WTC11 (cell line): ENCODE results near the gene FGD3. TPM values are rescaled to one million over a fixed set of nuclear protein-coding genes. Genes with fewer than 3 reads are reported as not detected.

Experiments used
- ATAC-seq: fragments of 200-7000 bp; cut with Tn5 transposase; 2 replicates; pipeline ENCODE4 v1.10.0; 2021; ENCODE audit warnings: mild to moderate bottlenecking, moderate library complexity
- CTCF ChIA-PET: fragments of 300-600 bp; sonication (Branson Sonifier 250); formaldehyde crosslinking; loops from one replicate; lab custom pipeline; 2021; ENCODE audit warnings: antibody characterized with exemption; lab: Charles Lee
- POLR2A ChIA-PET: fragments of 350-600 bp; sonication (Branson Sonifier 250); formaldehyde crosslinking; loops from one replicate; lab custom pipeline; 2021; ENCODE audit warnings: antibody characterized with exemption; lab: Charles Lee
- DNase-seq: peaks from one replicate; pipeline ENCODE4 v3.0.0; 2021; ENCODE audit warnings: low spot score
- H3K27ac Mint-ChIP-seq: 2 replicates; pipeline ENCODE4 v1.8.0; 2021; ENCODE audit warnings: mixed read lengths
- H3K27me3 Mint-ChIP-seq: 2 replicates; pipeline ENCODE4 v1.8.0; 2021; ENCODE audit warnings: low read depth, mild to moderate bottlenecking, moderate library complexity, mixed read lengths
- H3K36me3 Mint-ChIP-seq: 2 replicates; pipeline ENCODE4 v1.8.0; 2021; ENCODE audit warnings: mixed read lengths
- H3K4me1 Mint-ChIP-seq: 2 replicates; pipeline ENCODE4 v1.8.0; 2022; ENCODE audit warnings: mixed read lengths
- H3K4me3 Mint-ChIP-seq: 2 replicates; pipeline ENCODE4 v1.8.0; 2021; ENCODE audit warnings: mild to moderate bottlenecking, moderate library complexity, mixed read lengths
- H3K9me3 Mint-ChIP-seq: 2 replicates; pipeline ENCODE4 v1.8.0; 2021; ENCODE audit warnings: mixed read lengths
- AR ChIP-seq: fragments of 250-450 bp; sonication (Bioruptor Pico); IDR thresholded peaks from 2 replicates; pipeline ENCODE4 v1.9.0; 2021; ENCODE audit warnings: mild to moderate bottlenecking
- ATF1 ChIP-seq: sonication (generic); formaldehyde crosslinking; IDR thresholded peaks from 2 replicates; pipeline ENCODE4 v1.8.1; 2023; ENCODE audit warnings: mild to moderate bottlenecking, moderate library complexity, missing genetic modification reagents
- CREB1 ChIP-seq: sonication (generic); formaldehyde crosslinking; IDR thresholded peaks from 2 replicates; pipeline ENCODE4 v1.8.0; 2023; ENCODE audit warnings: mild to moderate bottlenecking, missing genetic modification reagents
- CREM ChIP-seq: sonication (generic); formaldehyde crosslinking; IDR thresholded peaks from 2 replicates; pipeline ENCODE4 v1.8.1; 2022; ENCODE audit warnings: mild to moderate bottlenecking, missing genetic modification reagents, moderate library complexity
- ESRRA ChIP-seq: sonication (generic); formaldehyde crosslinking; IDR thresholded peaks from 2 replicates; pipeline ENCODE4 v1.8.1; 2022; ENCODE audit warnings: mild to moderate bottlenecking, missing genetic modification reagents, borderline replicate concordance
- FOXP1 ChIP-seq: sonication (generic); formaldehyde crosslinking; IDR thresholded peaks from 2 replicates; pipeline ENCODE4 v1.8.0; 2022; ENCODE audit warnings: missing genetic modification reagents, mild to moderate bottlenecking, moderate library complexity, borderline replicate concordance
- HMGA2 ChIP-seq: fragments of 250-450 bp; sonication (Bioruptor Pico); IDR thresholded peaks from 2 replicates; pipeline ENCODE4 v1.4.0; 2021; ENCODE audit warnings: mild to moderate bottlenecking, moderate library complexity
- HMGXB4 ChIP-seq: sonication (generic); formaldehyde crosslinking; IDR thresholded peaks from 2 replicates; pipeline ENCODE4 v1.8.1; 2023; ENCODE audit warnings: mild to moderate bottlenecking, moderate library complexity, missing genetic modification reagents
- KAT7 ChIP-seq: sonication (generic); formaldehyde crosslinking; IDR thresholded peaks from 2 replicates; pipeline ENCODE4 v1.8.1; 2023; ENCODE audit warnings: missing genetic modification reagents, mild to moderate bottlenecking, borderline replicate concordance
- TCF7 ChIP-seq: sonication (generic); formaldehyde crosslinking; IDR thresholded peaks from 2 replicates; pipeline ENCODE4 v1.8.0; 2022; ENCODE audit warnings: mild to moderate bottlenecking, low read depth, missing genetic modification reagents, moderate library complexity
- TP53 ChIP-seq: sonication (generic); formaldehyde crosslinking; IDR thresholded peaks from 2 replicates; pipeline ENCODE4 v1.8.1; 2023; ENCODE audit warnings: mild to moderate bottlenecking, missing genetic modification reagents
- ZNF263 ChIP-seq: sonication (generic); formaldehyde crosslinking; IDR thresholded peaks from 2 replicates; pipeline ENCODE4 v1.8.1; 2022; ENCODE audit warnings: low read depth, mild to moderate bottlenecking, moderate library complexity, missing genetic modification reagents
- ZNF396 ChIP-seq: fragments of 250-450 bp; sonication (Bioruptor Pico); IDR thresholded peaks from 2 replicates; pipeline ENCODE4 v1.8.0; 2021; ENCODE audit warnings: mild to moderate bottlenecking, moderate library complexity, borderline replicate concordance
- total RNA-seq: library from RNA; stranded (reverse); gene quantifications from 3 replicates; pipeline ENCODE4 v1.2.3, GENCODE V29; 2021
- TF ChIP-seq, protein P1 (sequence below): sonication (generic); formaldehyde crosslinking; IDR thresholded peaks from 2 replicates; pipeline ENCODE4 v1.8.0; 2022; ENCODE audit warnings: mild to moderate bottlenecking, missing genetic modification reagents
- TF ChIP-seq, protein P2 (sequence below): fragments of 250-450 bp; sonication (Bioruptor Pico); conservative IDR thresholded peaks from 2 replicates; pipeline ENCODE4 v1.9.0; 2021; ENCODE audit warnings: mild to moderate bottlenecking

Gene FGD3
- total RNA-seq, 1 experiment from 2014 or later = 1.9 TPM

DNA sequence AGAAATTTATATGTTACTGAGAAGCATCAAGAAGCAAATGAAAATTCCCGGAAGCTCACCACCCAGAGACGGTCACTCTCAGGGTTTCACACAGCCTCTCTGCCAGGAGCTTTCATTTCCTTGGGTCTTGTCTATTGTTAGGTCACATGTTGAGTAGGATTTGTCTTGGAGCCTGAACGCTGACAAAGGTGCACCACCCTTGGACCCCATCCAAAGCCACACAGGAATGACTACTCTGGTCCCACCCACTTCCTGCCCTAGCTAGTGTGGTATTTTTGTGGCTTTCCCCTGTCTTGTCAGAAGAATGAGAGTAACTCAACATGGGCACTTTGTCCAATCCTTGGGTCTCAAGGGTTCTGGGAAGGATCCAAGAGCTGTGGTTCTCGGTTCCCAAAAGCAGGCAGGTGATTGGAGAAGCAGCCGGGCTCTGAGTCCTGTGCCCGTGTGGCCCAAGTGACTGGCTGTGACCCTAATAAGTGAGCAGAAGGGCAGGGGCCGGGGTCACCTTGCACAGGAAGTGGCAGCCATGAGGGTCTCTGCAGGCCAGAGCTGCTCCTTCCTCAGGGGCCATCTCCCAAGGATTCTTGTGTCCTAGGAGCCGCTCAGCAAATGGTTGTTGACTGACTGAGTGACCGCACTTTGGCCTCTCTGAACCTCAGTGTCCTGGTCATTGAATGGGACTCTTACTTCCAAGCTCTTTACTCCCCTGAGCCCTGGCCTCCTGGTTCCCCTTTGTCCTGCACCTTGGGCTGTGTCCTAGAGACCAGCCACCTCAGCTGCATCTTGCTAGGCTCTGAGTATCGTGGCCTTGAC, 6.9 kb downstream of the FGD3 start (continued):
- TF ChIP-seq HMGXB4 (CRISPR knock-in tag) = no peak
- no peak for TF ChIP-seq FOXP1 (CRISPR knock-in tag)
- no peak for TF ChIP-seq CREM (CRISPR knock-in tag)
- TF ChIP-seq ZNF263 = no peak

DNA sequence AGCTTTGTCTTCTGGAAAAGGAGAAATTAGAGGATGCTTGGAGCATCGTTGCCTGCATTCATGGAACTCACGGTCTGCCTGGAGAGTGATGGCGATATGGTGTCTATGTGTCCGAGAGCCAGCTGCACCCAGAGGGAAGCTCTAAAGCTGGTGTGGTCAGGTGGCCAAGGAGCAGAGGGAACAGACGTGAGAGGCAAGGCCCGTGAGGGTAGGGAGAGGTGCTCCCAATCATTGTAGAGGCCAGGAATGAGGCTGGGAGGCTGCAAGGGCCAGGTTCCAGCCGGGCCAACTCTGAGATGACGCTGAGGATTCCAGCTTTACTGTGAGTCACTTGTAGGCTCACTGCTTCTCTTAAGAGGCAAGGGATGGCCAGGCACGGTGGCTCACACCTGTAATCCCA, 7.6 kb downstream of the FGD3 start:
- Mint-ChIP-seq H3K4me3 (no peak overlapping the region), H3K9me3 (no peaks in the 10 kb centered on the region; the same call in 1 of the 2 replicates), H3K36me3 (no peaks in the 10 kb centered on the region), H3K27ac (no peak overlapping the region), H3K27me3 (no peaks in the 10 kb centered on the region), H3K4me1 (peaks cover 6% of the 10 kb centered on the region; the same call in 1 of the 2 replicates)
- no peak for ATAC-seq
- POLR2A ChIA-PET = no interaction called here
- no peak for DNase-seq
- CTCF ChIA-PET = interaction anchor here (1.0 to 2.4 kb wide), 2 partner anchors 48 to 154 kb away, joined by 5 to 9 read pairs; no protein-coding TSS in a partner anchor
- TF ChIP-seq TP53 (CRISPR knock-in tag) = no peak
- TF ChIP-seq, protein P1, sequence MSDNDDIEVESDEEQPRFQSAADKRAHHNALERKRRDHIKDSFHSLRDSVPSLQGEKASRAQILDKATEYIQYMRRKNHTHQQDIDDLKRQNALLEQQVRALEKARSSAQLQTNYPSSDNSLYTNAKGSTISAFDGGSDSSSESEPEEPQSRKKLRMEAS (CRISPR knock-in tag) = no peak
- no peak for TF ChIP-seq ESRRA
- TF ChIP-seq HMGA2 = no peak
- no peak for TF ChIP-seq ATF1 (CRISPR knock-in tag)
- no peak for TF ChIP-seq KAT7 (CRISPR knock-in tag)
- TF ChIP-seq TCF7 = no peak
- no peak for TF ChIP-seq HMGXB4 (CRISPR knock-in tag)
- TF ChIP-seq AR (CRISPR knock-in tag) = no peak

DNA sequence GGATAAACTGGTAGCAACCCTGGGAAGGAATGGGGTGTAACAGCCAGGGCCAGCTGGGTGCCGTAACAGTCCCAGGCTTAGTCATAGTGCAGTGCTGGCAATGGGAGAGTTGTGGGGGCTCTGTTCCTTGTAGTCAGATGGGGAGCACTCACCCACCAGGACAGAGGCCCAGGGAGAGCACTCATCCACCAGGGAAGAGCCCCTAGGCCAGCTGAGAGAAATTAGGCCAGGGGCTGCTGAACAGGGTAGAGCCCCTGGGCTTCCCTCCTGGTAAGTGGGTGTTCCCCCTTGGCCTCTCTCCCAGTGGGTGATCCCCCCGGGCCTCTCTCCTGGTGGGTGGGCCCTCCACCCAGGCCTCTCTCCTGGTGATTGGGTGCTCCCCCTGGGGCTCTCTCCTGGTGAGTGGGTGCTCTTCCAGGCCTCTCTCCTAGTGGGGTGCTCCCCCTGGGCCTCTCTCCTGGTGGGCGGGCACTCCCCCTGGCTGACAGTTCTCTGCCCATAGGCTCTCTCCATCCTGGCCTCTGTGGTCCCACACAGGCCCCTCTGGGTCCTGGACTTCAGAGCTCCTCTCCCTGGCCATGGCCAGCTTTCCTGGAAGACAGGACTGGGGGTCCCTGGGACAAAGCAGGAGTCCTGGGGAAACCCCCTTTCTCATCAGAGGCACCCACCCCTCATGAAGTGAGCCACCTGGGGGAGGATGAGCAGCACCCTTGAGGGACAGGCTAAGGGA, 13.4 kb downstream of the FGD3 start:
- ChIA-PET POLR2A (no interaction called here), CTCF (no interaction called here)
- Mint-ChIP-seq H3K4me1 (peaks cover 17% of the 10 kb centered on the region), H3K27me3 (no peaks in the 10 kb centered on the region; the same call in 1 of the 2 replicates), H3K36me3 (peaks cover 2% of the 10 kb centered on the region), H3K27ac (no peak overlapping the region), H3K4me3 (no peak overlapping the region), H3K9me3 (peaks cover 13% of the 10 kb centered on the region)
- ATAC-seq = no peak
- DNase-seq = no peak
- TF ChIP-seq FOXP1 (CRISPR knock-in tag) (no peak), CREB1 (CRISPR knock-in tag) (no peak), ZNF396 (CRISPR knock-in tag) (no peak)
- TF ChIP-seq, protein P2, sequence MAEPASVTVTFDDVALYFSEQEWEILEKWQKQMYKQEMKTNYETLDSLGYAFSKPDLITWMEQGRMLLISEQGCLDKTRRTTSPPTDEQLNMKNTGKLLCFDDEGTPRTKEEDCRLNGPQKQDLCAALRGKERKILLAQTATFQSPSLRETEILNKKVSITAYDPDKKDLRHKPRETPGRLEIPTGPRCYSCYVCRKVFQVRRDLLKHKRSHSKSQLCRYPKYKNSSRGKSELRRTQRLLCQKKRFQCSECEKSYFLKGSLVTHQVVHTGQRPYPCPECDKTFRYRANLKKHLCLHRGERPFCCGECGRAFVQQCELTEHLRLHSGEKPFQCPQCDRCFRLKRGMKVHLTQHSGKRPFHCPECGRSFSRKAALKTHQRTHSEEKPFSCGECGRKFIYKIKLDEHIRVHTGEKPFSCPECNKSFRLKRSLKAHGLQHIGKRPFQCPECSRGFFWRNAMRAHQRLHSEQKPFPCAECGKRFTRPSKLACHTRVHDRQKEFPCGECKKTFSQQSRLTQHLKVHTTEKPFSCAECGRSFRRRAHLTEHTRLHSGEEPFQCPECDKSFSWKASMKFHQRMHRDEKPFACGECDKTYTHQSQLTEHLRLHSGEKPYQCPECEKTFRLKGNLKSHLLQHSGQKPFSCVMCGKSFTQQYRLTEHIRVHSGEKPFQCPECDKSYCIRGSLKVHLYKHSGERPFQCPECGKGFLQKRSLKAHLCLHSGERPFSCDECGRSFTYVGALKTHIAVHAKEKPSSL (CRISPR knock-in tag) = no peak
